H1 (cell line): ENCODE measurements around the gene SPAG16. TPM values are rescaled to one million over a fixed set of nuclear protein-coding genes. Genes with fewer than 3 reads are reported as not detected.

Source experiments
- CTCF ChIA-PET: fragments of 300-600 bp; sonication (Branson Sonifier 250); formaldehyde crosslinking; loops from one replicate; lab custom pipeline; 2021; ENCODE audit not compliant: partially characterized antibody; lab: Charles Lee
- POLR2A ChIA-PET: fragments of 300-600 bp; sonication (Branson Sonifier 250); formaldehyde crosslinking; loops from one replicate; lab custom pipeline; 2021; ENCODE audit warnings: inconsistent platforms; ENCODE audit not compliant: partially characterized antibody; lab: Charles Lee
- DNase-seq, 2 experiments: peaks; one replicate each; pipeline versions ENCODE4 v3.0.0 to v3.0.0-alpha.2; 2010 to 2022; ENCODE audit warnings: low spot score in 2 of 2, low read depth in 1 of 2, mixed read lengths in 1 of 2
- FAIRE-seq: peaks from 2 replicates; lab custom pipeline; 2011; peaks lifted over from hg19 to GRCh38; lab: Jason Lieb, UNC
- H2AFZ ChIP-seq: 2 replicates; pipeline ENCODE4 v1.8.1; 2012; ENCODE audit warnings: low read length, inconsistent platforms
- H2AK5ac ChIP-seq: 2 replicates; pipeline ENCODE4 v1.6.1; 2013; ENCODE audit warnings: low read depth, low read length
- H2BK120ac ChIP-seq: replicated peaks from 2 replicates; pipeline ENCODE3; 2013; ENCODE audit warnings: low read depth, low read length, inconsistent platforms
- H2BK12ac ChIP-seq: 2 replicates; pipeline ENCODE4 v1.6.1; 2013; ENCODE audit warnings: low read depth, low read length
- H2BK15ac ChIP-seq: 2 replicates; pipeline ENCODE4 v1.6.1; 2013; ENCODE audit warnings: low read length
- H2BK20ac ChIP-seq: 2 replicates; pipeline ENCODE4 v1.6.1; 2013; ENCODE audit warnings: low read length
- H2BK5ac ChIP-seq: 2 replicates; pipeline ENCODE4 v1.6.1; 2013; ENCODE audit warnings: low read depth, low read length
- H3K14ac ChIP-seq: 2 replicates; pipeline ENCODE4 v1.6.1; 2013; ENCODE audit warnings: inconsistent platforms; ENCODE audit not compliant: insufficient read length
- H3K18ac ChIP-seq: 2 replicates; pipeline ENCODE4 v1.6.1; 2013; ENCODE audit warnings: low read length; ENCODE audit errors: extremely low read depth
- H3K23ac ChIP-seq: 2 replicates; pipeline ENCODE4 v1.6.1; 2013; ENCODE audit warnings: inconsistent platforms; ENCODE audit not compliant: insufficient read length
- H3K23me2 ChIP-seq: 2 replicates; pipeline ENCODE4 v1.6.1; 2013; ENCODE audit warnings: low read depth, low read length
- H3K27ac ChIP-seq: 2 replicates; pipeline ENCODE4 v1.6.1; 2011; ENCODE audit warnings: low read depth, low read length, inconsistent platforms
- H3K27me3 ChIP-seq, 4 experiments: replicated peaks in 1 of 4; 1 replicate in 1 of 4; 2 replicates in 3 of 4; pipeline versions ENCODE4 v1.6.1 to v1.8.1; 2011 to 2013; ENCODE audit warnings: low read length in 3 of 4, mild to moderate bottlenecking in 3 of 4, inconsistent platforms in 2 of 4, mixed read lengths in 2 of 4, moderate library complexity in 1 of 4; ENCODE audit not compliant: control insufficient read depth in 3 of 4, insufficient read depth in 3 of 4; ENCODE audit errors: extremely low read depth in 1 of 4
- H3K36me3 ChIP-seq, 4 experiments: 2 replicates each; pipeline versions ENCODE4 v1.6.1 to v1.8.1; 2011 to 2013; ENCODE audit warnings: mild to moderate bottlenecking in 4 of 4, low read length in 3 of 4, moderate library complexity in 2 of 4, control low read depth in 1 of 4, inconsistent platforms in 1 of 4; ENCODE audit not compliant: insufficient read depth in 4 of 4, control insufficient read depth in 2 of 4
- H3K4ac ChIP-seq: replicated peaks from 2 replicates; pipeline ENCODE3; 2013; ENCODE audit warnings: low read length, low read depth, mixed read lengths, inconsistent platforms; ENCODE audit not compliant: insufficient read length
- H3K4me1 ChIP-seq, 4 experiments: replicated peaks in 1 of 4; 1 replicate in 1 of 4; 2 replicates in 3 of 4; pipeline versions ENCODE4 v1.6.1 to v1.8.1; 2011 to 2013; ENCODE audit warnings: low read length in 3 of 4, inconsistent platforms in 2 of 4, mixed read lengths in 1 of 4; ENCODE audit not compliant: insufficient read depth in 4 of 4, control insufficient read depth in 3 of 4
- H3K4me2 ChIP-seq, 2 experiments: 2 replicates each; pipeline versions ENCODE4 v1.6.1 to v1.8.1; 2011 to 2013; ENCODE audit warnings: low read depth in 2 of 2, low read length in 2 of 2, control low read depth in 1 of 2, inconsistent platforms in 1 of 2, mild to moderate bottlenecking in 1 of 2; ENCODE audit not compliant: insufficient read depth in 1 of 2
- H3K4me3 ChIP-seq, 4 experiments: fragments of 200-600, 300-600 bp in 1 of 4; sonication (generic), shearing (Covaris generic), sonication (Bioruptor Twin) in 1 of 4; 2 replicates each; pipeline versions ENCODE4 v1.5.1 to v1.8.1; 2011 to 2016; ENCODE audit warnings: low read length in 4 of 4, low read depth in 3 of 4, control low read depth in 2 of 4, inconsistent platforms in 2 of 4, mild to moderate bottlenecking in 2 of 4, mixed read lengths in 1 of 4, moderate library complexity in 1 of 4; ENCODE audit not compliant: insufficient read depth in 2 of 4; ENCODE audit errors: extremely low read depth in 1 of 4
- H3K56ac ChIP-seq: replicated peaks from 2 replicates; pipeline ENCODE3; 2013; ENCODE audit warnings: low read depth, mild to moderate bottlenecking, mixed read lengths, low read length, inconsistent platforms; ENCODE audit not compliant: insufficient read length
- H3K79me1 ChIP-seq: 2 replicates; pipeline ENCODE4 v1.6.1; 2013; ENCODE audit warnings: low read depth, low read length, control low read depth
- H3K79me2 ChIP-seq, 2 experiments: 2 replicates each; pipeline versions ENCODE4 v1.6.1 to v1.8.1; 2012 to 2013; ENCODE audit warnings: low read length in 2 of 2, mild to moderate bottlenecking in 2 of 2, inconsistent platforms in 1 of 2; ENCODE audit not compliant: insufficient read depth in 2 of 2, control insufficient read depth in 1 of 2
- H3K9ac ChIP-seq, 4 experiments: replicated peaks in 1 of 4; 1 replicate in 1 of 4; 2 replicates in 3 of 4; pipeline versions ENCODE4 v1.6.1 to v1.8.1; 2011 to 2013; ENCODE audit warnings: low read depth in 3 of 4, low read length in 3 of 4, control low read depth in 2 of 4, mild to moderate bottlenecking in 2 of 4, moderate library complexity in 2 of 4, inconsistent platforms in 1 of 4; ENCODE audit errors: extremely low read depth in 1 of 4
- H3K9me3 ChIP-seq, 2 experiments: 2 replicates each; pipeline versions ENCODE4 v1.6.1 to v1.8.1; 2012 to 2013; ENCODE audit warnings: mild to moderate bottlenecking in 2 of 2, moderate library complexity in 2 of 2, control low read depth in 1 of 2, inconsistent platforms in 1 of 2, low read depth in 1 of 2, low read length in 1 of 2, mixed read lengths in 1 of 2; ENCODE audit not compliant: insufficient read depth in 2 of 2
- H4K20me1 ChIP-seq, 2 experiments: replicated peaks in 1 of 2; 2 replicates each; pipeline versions ENCODE3 to v1.8.1; 2011 to 2013; ENCODE audit warnings: inconsistent platforms in 2 of 2, low read length in 2 of 2, mild to moderate bottlenecking in 1 of 2; ENCODE audit not compliant: insufficient read depth in 2 of 2, control insufficient read depth in 1 of 2
- H4K5ac ChIP-seq: 2 replicates; pipeline ENCODE4 v1.6.1; 2013; ENCODE audit warnings: low read length, low read depth, mixed read lengths, inconsistent platforms; ENCODE audit not compliant: insufficient read length
- H4K8ac ChIP-seq: 2 replicates; pipeline ENCODE4 v1.8.0; 2013; ENCODE audit warnings: mild to moderate bottlenecking, moderate library complexity, low read length, inconsistent platforms; ENCODE audit not compliant: insufficient read depth; ENCODE audit errors: extremely low read depth
- H4K91ac ChIP-seq: replicated peaks from 2 replicates; pipeline ENCODE3; 2013; ENCODE audit warnings: low read length, mixed read lengths, inconsistent platforms; ENCODE audit not compliant: insufficient read length
- BACH1 ChIP-seq: IDR thresholded peaks from 2 replicates; pipeline ENCODE4 v1.6.1; 2012; ENCODE audit warnings: low read length, improper control_type of control experiment
- BRCA1 ChIP-seq: IDR thresholded peaks from 2 replicates; pipeline ENCODE4 v1.6.1; 2012; ENCODE audit warnings: low read depth, low read length, improper control_type of control experiment
- POLR2A ChIP-seq, 2 experiments: IDR thresholded peaks; 1 replicate in 1 of 2; 2 replicates in 1 of 2; pipeline ENCODE4 v1.6.1; 2011; ENCODE audit warnings: low read depth in 2 of 2, low read length in 2 of 2, mild to moderate bottlenecking in 2 of 2; ENCODE audit errors: control extremely low read depth in 1 of 2
- YY1 ChIP-seq: IDR thresholded peaks from 2 replicates; pipeline ENCODE4 v1.6.1; 2011; ENCODE audit warnings: low read depth, mild to moderate bottlenecking, low read length
- ZNF274 ChIP-seq: IDR thresholded peaks from 2 replicates; pipeline ENCODE4 v1.7.0; 2012; ENCODE audit warnings: low read length, borderline replicate concordance; ENCODE audit errors: extremely low read depth
- WGBS, 2 experiments: shearing (Covaris generic) in 1 of 2; methylation state at CpG; one replicate each; pipeline versions ENCODE4 v1.1.6 to v1.1.7; 2013 to 2015; ENCODE audit warnings: low lambda C conversion rate in 2 of 2, mixed read lengths in 2 of 2, inconsistent platforms in 1 of 2, low coverage in 1 of 2, missing lambda C conversion rate in 1 of 2; ENCODE audit not compliant: insufficient replicate concordance in 2 of 2, insufficient coverage in 1 of 2, insufficient read length in 1 of 2; ENCODE audit errors: extremely low coverage in 1 of 2, missing lambda C conversion rate in 1 of 2; 5-methylcytosine and 5-hydroxymethylcytosine counted together
- polyA plus RNA-seq, 7 experiments: library from polyadenylated mRNA; depleted of rRNA in 3 of 7; stranded (reverse) in 5 of 7; unstranded in 2 of 7; fragments of >200 nt in 5 of 7; fragments of 200-250 nt in 2 of 7; gene quantifications; 1 replicate in 5 of 7; 2 replicates in 1 of 7; 4 replicates in 1 of 7; pipeline versions ENCODE4 v1.2.1 to v1.2.3, GENCODE V29; 2011 to 2013; ENCODE audit warnings: missing spikeins in 2 of 7, mixed read lengths in 2 of 7
- total RNA-seq: library from RNA; stranded (reverse); fragmentation: NEBNext Ultra II Directional; extraction: Animal tissue kit (Norgen Biotek cat#: 25700); gene quantifications from 2 replicates; pipeline ENCODE4 v1.2.1, GENCODE V29; 2021

Gene SPAG16
- total and polyA plus RNA-seq, 2 of the 8 experiments (the other 6 are each of a cell fraction or from before 2014, with no cell fraction given) = 6.0 to 14.9 TPM

DNA sequence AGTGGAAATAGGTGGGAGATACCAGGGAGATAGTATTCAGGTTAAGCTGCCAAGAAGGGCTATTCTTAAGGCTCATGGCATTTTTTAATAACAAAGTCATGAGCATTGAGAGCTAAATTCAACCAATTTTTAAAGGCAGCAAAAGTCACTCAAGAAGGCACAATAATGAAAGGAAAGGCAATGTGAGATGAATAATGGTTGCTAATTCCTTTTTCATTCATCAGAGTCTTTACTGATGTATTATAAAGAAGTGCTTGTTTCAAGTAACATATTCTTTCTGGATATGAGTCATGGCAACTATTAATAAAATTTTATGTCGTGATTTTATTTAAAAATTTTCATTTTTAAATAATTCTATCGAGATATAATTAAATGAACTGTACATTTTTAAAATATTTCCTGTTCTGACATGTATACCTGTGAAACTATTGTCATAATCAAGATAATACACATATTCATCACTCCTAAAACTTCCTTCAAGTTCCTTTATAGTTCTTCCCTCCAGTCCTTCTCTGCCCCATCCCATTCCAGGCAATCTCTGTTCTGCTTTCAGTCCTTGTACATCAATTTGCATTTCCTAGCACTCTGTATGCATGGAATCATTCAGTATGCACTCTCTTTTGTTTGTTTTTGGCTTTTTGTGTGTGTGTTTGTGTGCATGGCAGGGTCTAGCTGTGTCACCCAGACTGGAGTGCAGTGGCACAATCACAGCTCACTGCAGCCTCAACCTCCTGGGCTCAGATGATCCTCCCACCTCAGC, 1167.4 kb downstream of the SPAG16 start:
- Histone ChIP-seq H3K18ac (no peak overlapping the region), H4K91ac (no peak overlapping the region), H3K79me1 (no peaks in the 10 kb centered on the region), H2BK5ac (no peak overlapping the region), H4K8ac (no peak overlapping the region), H4K20me1 (no peaks in the 10 kb centered on the region), H3K27me3 (no peaks in the 10 kb centered on the region), H4K5ac (no peak overlapping the region), H2AFZ (no peak overlapping the region), H3K4me1 (no peaks in the 10 kb centered on the region; a peak in 1 of 7 replicates), H2BK120ac (no peak overlapping the region), H3K23me2 (no peaks in the 10 kb centered on the region)
- FAIRE-seq = no peak
- no peak for TF ChIP-seq BRCA1
- TF ChIP-seq BACH1 = no peak
- no peak for TF ChIP-seq YY1
- TF ChIP-seq ZNF274 = no peak
- TF ChIP-seq POLR2A (IDR thresholded peaks at IDR 0.05; ENCODE audit: control extremely low read depth in 1 of 2, low read depth in 2 of 2, low read length in 2 of 2) = no peak
- TF ChIP-seq, all 59 proteins: peak for 0
- Histone ChIP-seq H3K9ac (no peak overlapping the region), H3K79me2 (no peaks in the 10 kb centered on the region), H3K4ac (no peak overlapping the region), H3K36me3 (no peaks in the 10 kb centered on the region), H3K14ac (no peak overlapping the region), H3K9me3 (no peaks in the 10 kb centered on the region), H2BK12ac (no peak overlapping the region), H2BK20ac (no peak overlapping the region), H3K4me2 (no peak overlapping the region), H3K23ac (no peak overlapping the region), H3K4me3 (no peak overlapping the region), H3K56ac (no peak overlapping the region), H2BK15ac (no peak overlapping the region), H3K27ac (no peak overlapping the region), H2AK5ac (no peak overlapping the region)
- POLR2A ChIA-PET = no interaction called here
- 83% methylated on average over 2 of the region's 2 CpGs; no CpG with 5 or more reads in 1 of the 2 experiments for WGBS, 2 experiments
- CTCF ChIA-PET = no interaction called here
- DNase-seq = no peak
